ENCODE results near the gene RBM26.

DNA sequence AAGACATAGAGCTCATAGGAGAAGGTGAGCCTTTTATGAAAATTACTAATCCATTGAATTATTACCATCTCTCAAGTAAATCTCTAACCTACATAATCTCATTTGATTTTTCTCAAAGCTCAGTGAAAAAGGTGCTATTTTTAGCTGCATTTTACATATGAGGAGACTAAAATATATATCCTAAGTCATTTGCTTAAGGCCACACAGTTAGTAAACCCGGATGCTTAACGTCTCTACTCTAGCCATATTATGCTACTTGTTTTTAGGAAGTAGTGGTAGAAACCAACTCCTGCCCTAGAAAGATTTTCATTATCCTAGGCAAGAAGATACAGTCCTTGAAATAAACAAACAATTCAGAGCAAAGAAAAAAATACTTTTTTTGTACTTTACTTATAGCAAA lies 108.9 kb downstream of the RBM26 start:
- TF ChIP-seq, protein P1, sequence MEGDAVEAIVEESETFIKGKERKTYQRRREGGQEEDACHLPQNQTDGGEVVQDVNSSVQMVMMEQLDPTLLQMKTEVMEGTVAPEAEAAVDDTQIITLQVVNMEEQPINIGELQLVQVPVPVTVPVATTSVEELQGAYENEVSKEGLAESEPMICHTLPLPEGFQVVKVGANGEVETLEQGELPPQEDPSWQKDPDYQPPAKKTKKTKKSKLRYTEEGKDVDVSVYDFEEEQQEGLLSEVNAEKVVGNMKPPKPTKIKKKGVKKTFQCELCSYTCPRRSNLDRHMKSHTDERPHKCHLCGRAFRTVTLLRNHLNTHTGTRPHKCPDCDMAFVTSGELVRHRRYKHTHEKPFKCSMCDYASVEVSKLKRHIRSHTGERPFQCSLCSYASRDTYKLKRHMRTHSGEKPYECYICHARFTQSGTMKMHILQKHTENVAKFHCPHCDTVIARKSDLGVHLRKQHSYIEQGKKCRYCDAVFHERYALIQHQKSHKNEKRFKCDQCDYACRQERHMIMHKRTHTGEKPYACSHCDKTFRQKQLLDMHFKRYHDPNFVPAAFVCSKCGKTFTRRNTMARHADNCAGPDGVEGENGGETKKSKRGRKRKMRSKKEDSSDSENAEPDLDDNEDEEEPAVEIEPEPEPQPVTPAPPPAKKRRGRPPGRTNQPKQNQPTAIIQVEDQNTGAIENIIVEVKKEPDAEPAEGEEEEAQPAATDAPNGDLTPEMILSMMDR (IDR thresholded peaks at IDR 0.05) = no peak
- TF ChIP-seq POLR2AphosphoS5 (IDR thresholded peaks at IDR 0.05) (no peak), POLR2A (IDR thresholded peaks at IDR 0.05) (no peak)

Data from prostate gland (tissue), 2 donors.